ENCODE results near the gene LSMEM2. TPM values are rescaled to one million over a fixed set of nuclear protein-coding genes. Genes with fewer than 3 reads are reported as not detected.

The LSMEM2 gene
- total RNA-seq, 1 donor from 2014 or later, result not detected

GRCh38 chr3:50298836-50299637 lies 20.1 kb downstream of the LSMEM2 start, which contains the start of the genes HYAL3 and NAA80:
Gene HYAL3 (minus strand): TSS chr3:50299405. CDS start chr3:50295602, 3,803 bp downstream.
Gene NAA80 (minus strand): TSS chr3:50299405. CDS start chr3:50297463, 1,942 bp downstream.
- Mint-ChIP-seq H3K27ac (ENCODE audit: unreplicated experiment) (peak within 1 kb of the TSS; percentile 97), H3K9me3 (ENCODE audit: low read depth) (no peaks in the 10 kb centered on the region), H3K36me3 (ENCODE audit: low read depth) (no peaks in the 10 kb centered on the region), H3K4me1 (ENCODE audit: low read depth) (peaks cover 24% of the 10 kb centered on the region), H3K27me3 (ENCODE audit: low read depth) (no peaks in the 10 kb centered on the region), H3K4me3 (ENCODE audit: unreplicated experiment) (peak within 1 kb of the TSS; percentile 98)
- DNase-seq (ENCODE audit: low spot score), result peak; percentile 99
- TF ChIP-seq CTCF (IDR thresholded peaks at IDR 0.05), result peak; percentile 65

DNA sequence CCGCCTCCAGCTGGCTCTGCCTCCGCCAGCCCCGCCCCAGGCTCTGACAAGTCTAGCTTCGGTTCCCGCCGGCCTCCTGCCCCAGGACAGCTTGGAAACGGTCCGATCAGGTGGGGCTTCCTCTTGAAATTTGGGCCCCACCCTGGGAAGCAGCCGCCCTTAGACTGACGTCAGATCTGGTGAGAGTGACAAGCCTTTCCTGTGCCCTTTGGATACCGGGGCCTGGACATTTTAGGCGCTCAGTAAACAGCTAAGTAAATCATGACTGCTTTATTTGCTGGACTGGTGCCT lies 20.7 kb downstream of the LSMEM2 start:
- Mint-ChIP-seq H3K4me3 (ENCODE audit: unreplicated experiment) (peak overlapping the region; percentile 98), H3K9me3 (ENCODE audit: low read depth) (no peaks in the 10 kb centered on the region), H3K27me3 (ENCODE audit: low read depth) (no peaks in the 10 kb centered on the region), H3K4me1 (ENCODE audit: low read depth) (peaks cover 24% of the 10 kb centered on the region), H3K36me3 (ENCODE audit: low read depth) (no peaks in the 10 kb centered on the region), H3K27ac (ENCODE audit: unreplicated experiment) (peak overlapping the region; percentile 97)
- no peak for DNase-seq (ENCODE audit: low spot score)
- no peak for TF ChIP-seq CTCF (IDR thresholded peaks at IDR 0.05)

GRCh38 chr3:50299929-50300680 lies 21.2 kb downstream of the LSMEM2 start:
- no peak for TF ChIP-seq CTCF (IDR thresholded peaks at IDR 0.05)
- Mint-ChIP-seq H3K36me3 (ENCODE audit: low read depth) (no peaks in the 10 kb centered on the region), H3K27ac (ENCODE audit: unreplicated experiment) (peak overlapping the region; percentile 97), H3K27me3 (ENCODE audit: low read depth) (no peaks in the 10 kb centered on the region), H3K4me3 (ENCODE audit: unreplicated experiment) (peak overlapping the region; percentile 98), H3K4me1 (ENCODE audit: low read depth) (peaks cover 24% of the 10 kb centered on the region), H3K9me3 (ENCODE audit: low read depth) (no peaks in the 10 kb centered on the region)
- DNase-seq (ENCODE audit: low spot score), result no peak

DNA sequence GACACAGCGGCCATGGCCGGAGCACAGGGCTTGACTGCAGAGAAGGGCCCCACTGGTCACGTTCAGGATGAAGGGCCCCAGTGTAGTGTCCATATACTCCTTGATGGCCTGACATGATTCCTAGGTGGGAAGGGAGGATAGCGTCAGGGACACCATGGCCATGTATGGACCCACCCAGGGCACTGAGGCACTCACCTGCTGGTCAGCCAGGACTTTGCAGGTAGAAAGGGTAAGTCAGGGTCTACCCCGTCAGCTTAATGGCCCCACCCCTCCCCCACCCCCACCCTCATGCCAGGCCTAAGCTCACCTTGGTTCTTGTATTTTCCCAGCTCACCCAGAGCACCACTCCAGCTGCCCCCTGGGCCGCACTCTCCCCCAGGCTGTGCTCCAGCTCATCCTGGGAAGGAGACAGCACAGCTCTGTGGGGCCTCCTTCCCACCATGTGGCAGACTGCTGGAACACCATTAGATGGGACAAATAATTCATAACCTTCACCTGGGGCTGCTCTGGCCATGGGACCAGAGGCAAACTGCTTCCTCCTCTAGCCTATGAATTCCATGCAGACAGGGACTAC lies 21.9 kb downstream of the LSMEM2 start:
- DNase-seq (ENCODE audit: low spot score), result no peak
- Mint-ChIP-seq H3K4me1 (ENCODE audit: low read depth) (peaks cover 24% of the 10 kb centered on the region), H3K27ac (ENCODE audit: unreplicated experiment) (peak overlapping the region; percentile 97), H3K36me3 (ENCODE audit: low read depth) (no peaks in the 10 kb centered on the region), H3K4me3 (ENCODE audit: unreplicated experiment) (peak overlapping the region; percentile 98), H3K27me3 (ENCODE audit: low read depth) (no peaks in the 10 kb centered on the region), H3K9me3 (ENCODE audit: low read depth) (no peaks in the 10 kb centered on the region)
- TF ChIP-seq CTCF (IDR thresholded peaks at IDR 0.05), result no peak
